ENCODE data around the gene ATAD3B.
"Not testable (repeated sequence)": the region's sequence is repeated elsewhere in the genome, so short reads cannot be mapped to it uniquely, and the experiment has no call there.

Gene ATAD3B

DNA sequence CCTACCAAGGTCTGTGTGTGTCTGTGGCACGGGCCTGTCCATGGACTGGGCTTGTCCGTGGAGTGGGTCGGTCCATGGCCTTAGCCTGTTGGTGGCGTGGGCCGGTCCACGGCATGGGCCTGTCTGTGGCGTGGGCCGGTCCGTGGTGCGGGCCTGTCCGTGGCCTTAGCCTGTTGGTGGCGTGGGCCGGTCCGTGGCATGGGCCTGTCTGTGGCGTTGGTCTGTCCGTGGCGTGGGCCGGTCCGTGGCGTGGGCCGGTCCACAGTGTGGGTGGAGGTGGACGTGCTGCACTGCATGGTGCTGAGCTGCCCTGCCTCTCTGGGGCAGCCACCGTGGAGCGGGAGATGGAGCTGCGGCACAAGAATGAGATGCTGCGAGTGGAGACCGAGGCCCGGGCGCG is 10.2 kb downstream of the ATAD3B start:
- not testable (repeated sequence) for DNase-seq (ENCODE audit: low spot score)

DNA sequence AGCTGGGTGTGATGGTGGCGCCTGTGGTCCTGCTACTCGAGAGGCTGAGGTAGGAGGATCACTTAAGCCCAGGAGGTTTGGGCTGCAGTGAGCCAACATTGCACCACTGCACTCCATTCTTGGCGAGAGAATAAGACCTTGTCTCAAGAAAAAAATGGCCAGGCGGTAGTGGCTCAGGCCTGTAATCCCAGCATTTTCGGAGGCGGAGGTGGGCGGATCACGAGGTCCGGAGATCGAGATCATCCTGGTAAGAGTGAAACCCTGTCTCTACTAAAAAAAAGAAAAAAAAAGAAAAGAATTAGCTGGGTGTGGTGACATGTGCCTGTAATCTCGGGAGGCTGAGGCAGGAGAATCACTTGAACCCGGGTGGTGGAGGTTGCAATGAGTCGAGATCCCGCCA is 11.3 kb downstream of the ATAD3B start:
- DNase-seq (ENCODE audit: low spot score): no peak

DNA sequence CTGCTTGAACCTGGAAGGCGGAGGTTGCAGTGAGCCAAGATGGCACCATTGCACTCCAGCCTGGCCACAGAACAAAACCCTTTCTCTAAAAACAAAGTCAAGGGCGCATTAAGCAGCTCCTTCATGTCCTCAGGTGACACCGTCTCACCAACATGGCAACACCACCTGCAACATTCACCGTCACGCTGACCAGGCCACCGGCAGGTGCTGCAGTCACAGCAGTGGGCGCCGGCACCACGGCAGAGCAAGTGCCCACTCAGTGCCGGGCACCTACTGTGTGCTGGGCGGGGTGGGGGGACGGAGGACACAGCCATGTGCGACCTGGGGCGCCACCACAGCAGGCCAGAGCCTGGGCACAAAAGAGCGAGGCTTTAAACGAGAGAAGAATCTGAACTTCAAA is 12.1 kb downstream of the ATAD3B start:
- no peak for DNase-seq (ENCODE audit: low spot score)

DNA sequence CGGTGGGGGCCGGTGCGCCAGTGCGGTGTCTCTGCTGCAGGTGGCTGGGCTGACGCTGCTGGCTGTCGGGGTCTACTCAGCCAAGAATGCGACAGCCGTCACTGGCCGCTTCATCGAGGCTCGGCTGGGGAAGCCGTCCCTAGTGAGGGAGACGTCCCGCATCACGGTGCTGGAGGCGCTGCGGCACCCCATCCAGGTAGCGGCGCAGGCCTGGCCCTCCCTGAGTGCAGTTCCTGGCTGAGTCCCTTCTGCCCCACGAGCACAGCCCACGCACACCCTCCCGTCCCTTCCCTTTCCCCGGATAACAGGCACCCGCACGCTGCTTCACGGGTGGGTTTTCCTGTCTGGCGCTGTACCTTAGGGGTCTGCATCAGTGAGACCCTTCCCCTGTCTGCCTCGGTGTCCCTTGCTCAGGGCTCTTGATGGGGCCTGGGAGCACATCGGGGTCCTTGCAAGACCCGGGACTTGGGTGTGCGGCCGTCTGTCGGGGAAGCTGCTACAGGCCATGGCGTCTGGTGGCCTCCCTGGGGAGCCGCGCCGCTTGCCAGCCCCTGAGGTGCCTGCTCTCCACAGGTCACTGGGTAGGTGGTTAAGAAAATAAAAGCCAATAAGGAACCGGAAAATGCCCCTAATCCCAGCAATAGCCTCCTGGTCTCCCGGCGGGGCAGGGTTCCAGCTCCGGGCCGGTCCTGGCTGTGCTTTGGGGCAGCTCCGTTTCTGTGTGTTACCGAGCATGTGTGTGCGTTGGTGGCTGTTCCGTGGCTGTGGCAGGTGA is 13.6 kb downstream of the ATAD3B start:
- not testable (repeated sequence) for DNase-seq (ENCODE audit: low spot score)

GRCh38 chr1:1485755-1486317 is 14.3 kb downstream of the ATAD3B start:
- not testable (repeated sequence) for DNase-seq (ENCODE audit: low spot score)

DNA sequence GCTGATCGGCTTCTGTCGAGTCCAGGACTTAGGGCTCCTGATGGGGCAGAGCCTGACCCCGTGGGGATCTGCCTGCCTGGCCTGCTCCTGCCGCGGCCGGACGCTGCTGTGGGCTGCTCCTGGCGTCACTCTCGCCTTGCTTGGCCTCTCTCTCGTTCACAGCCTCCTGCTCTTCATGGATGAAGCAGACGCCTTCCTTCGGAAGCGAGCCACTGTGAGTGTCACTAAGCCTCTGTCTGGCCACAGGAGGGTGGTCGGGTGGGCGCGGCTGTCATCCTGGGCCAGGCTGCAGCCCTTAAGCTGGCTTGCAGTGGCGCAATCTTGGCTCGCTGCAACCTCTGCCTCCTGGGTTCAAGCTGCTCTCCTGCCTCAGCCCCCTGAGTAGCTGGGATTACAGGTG is 16.1 kb downstream of the ATAD3B start:
- no peak for DNase-seq (ENCODE audit: low spot score)

DNA sequence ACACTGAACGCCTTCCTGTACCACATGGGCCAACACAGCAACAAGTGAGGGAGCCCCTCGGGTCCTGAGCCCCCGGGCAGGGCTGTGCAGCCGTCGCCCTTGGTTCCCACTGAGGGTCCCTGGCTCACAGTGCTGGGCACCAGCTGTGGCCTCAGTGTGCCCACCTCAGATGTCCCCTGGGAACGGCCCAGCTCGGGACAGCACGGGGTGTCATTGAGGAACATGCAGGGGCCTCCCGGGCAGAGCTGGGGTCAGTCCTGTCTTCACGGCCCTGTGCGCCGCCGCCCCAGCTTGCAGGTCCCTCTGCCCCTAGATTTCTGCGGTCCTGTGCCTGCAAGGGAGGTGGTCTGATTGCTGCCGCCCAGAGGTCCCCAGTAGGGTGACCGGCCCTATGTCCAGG is 17.7 kb downstream of the ATAD3B start:
- DNase-seq (ENCODE audit: low spot score): no peak

- no peak for DNase-seq (ENCODE audit: low spot score)
Measured at GRCh38 chr1:1489861-1490260, 18.3 kb downstream of the ATAD3B start.

DNA sequence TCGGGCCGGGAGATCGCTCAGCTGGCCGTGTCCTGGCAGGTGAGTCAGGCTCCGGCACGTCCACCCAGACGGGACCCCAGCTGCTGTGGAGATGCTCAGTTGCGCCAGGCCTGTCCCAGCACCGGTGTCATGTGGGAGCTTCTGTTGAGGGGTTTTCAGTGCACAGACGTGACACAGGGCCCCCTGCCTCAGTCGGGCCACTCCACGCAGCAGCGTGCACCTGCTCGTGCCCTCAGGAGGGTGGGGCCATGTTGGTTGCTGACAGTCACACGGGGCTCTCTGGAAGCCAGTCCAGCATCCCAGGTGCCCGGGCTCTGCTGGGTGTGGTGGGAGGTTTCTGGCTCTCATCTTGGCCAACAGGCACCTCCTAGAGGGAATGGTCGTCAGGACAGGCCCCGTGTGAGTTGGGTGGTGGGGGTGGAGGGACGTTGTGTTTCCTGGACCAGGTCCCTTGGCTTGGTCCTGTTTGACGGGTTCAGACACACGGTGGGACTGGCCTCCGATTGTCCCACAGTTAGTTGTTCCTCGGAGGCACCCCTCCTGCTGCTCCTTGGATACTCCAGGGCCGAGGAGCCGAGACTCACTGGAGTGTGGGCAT is 19.2 kb downstream of the ATAD3B start:
- no peak for DNase-seq (ENCODE audit: low spot score)

DNA sequence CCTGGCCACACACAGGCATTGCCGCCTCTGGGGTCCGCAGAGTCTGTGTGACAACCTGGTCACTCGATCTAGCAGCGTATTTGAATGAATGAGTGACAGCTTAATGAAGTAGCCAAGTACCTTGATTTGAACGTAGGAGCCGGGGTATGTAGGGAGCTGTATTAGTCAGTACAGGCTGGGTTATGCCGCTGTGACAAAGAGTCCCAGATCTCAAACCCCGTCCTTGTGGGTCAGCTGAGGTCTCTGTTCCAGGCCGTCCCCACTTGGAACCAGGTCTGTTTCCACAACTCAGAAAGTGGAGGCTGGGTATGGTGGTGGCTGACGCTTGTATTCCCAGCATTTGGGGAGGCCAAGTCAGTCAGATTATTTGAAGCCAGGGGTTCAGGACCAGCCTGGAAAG is 20.0 kb downstream of the ATAD3B start:
- no peak for DNase-seq (ENCODE audit: low spot score)

DNA sequence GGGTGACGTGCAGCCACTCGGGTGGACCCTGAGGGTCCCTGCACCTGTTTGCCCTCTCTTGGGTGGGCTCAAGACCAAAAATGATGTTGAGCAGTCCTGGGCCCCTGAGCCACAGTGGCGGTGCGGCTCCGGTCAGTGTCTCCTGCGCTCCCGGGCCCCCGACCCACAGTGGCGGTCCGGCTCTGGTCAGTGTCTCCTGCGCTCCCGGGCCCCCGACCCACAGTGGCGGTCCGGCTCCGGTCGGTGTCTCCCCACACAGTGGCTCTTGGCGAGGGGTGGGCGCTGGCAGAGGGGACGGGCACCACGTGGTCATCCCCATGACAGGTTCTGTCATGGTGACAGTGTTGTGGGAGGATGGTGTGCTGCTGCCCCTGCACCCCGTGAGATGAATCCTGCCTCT is 22.7 kb downstream of the ATAD3B start:
- DNase-seq (ENCODE audit: low spot score): not testable (repeated sequence)

- not testable (repeated sequence) for DNase-seq (ENCODE audit: low spot score)
Measured at GRCh38 chr1:1495461-1495975, 24.0 kb downstream of the ATAD3B start.

DNA sequence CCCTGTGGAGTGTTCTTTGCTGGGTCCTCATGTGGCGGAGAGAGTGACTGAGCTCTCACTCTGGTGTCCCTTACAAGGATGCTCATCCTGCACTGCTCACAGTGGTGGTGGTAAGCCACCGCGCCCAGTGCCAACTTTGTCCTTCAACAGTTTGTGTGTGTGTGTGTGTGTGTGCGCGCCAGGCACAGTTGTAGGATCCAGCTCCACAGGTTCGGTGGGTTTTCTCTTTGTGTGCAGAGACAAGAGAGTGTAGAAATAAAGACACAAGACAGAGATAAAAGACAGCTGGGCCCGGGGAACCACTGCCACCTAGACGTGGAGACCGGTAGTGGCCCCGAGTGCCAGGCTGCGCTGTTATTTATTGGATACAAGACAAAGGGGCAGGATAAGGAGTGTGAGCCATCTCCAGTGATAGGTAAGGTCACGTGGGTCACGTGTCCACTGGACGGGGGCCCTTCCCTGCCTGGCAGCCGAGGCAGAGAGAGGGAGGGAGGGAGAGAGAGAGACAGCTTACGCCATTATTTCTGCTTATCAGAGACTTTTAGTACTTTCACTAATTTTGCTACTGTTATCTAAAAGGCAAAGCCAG is 33.3 kb downstream of the ATAD3B start:
- DNase-seq (ENCODE audit: low spot score): peak; percentile 29

DNA sequence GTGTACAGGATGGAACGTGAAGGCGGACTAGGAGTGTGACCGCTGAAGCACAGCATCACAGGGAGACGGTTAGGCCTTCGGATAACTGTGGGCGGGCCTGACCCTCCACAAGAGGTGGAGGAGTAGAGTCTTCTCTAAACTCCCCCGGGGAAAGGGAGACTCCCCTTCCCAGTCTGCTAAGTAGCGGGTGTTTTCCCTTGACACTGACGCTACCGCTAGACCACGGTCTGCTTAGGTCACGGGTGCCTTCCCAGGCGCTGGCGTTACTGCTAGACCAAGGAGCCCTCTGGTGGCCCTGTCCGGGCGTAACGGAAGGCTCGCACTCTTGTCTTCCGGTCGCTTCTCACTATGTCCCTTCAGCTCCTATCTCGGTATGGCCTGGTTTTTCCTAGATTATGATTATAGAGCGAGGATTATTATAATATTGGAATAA is 33.8 kb downstream of the ATAD3B start:
- not testable (repeated sequence) for DNase-seq (ENCODE audit: low spot score)

DNA sequence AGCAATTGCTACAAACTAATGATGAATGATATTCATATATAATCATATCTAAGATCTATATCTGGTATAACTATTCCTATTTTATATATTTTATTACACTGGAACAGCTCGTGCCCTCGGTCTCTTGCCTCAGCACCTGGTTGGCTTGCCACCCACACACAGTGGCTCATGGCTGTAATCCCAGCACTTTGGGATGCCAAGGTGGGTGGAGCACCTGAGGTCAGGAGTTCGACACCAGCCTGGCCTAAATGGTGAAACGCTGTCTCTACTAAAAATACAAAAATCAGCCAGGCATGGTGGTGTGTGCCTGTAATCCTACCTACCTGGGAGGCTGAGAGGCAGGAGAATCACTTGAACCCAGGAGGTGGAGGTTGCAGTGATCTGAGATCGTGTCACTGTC is 34.2 kb downstream of the ATAD3B start:
- DNase-seq (ENCODE audit: low spot score): not testable (repeated sequence)

DNA sequence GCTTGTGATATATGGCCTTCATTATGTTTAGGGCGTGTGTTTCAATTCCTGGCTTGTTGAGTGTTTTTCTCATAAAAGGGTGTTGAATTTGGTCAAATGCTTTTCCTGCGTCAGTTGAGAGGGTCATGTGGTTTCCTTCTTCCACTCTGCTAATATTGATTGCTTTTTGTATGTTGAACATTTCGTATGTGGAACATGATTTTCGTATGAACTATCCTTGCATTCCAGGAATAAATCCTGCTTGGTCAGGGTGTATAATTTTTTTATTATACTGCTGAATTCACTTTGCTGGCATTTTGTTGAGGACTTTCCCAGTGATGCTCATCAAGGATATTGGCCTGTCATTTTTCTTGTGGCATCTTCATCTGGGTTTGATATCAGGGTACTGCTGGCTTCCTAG is 35.7 kb downstream of the ATAD3B start:
- no peak for DNase-seq (ENCODE audit: low spot score)

GRCh38 chr1:1508775-1509464 is 37.4 kb downstream of the ATAD3B start:
- DNase-seq (ENCODE audit: low spot score): not testable (repeated sequence)

DNA sequence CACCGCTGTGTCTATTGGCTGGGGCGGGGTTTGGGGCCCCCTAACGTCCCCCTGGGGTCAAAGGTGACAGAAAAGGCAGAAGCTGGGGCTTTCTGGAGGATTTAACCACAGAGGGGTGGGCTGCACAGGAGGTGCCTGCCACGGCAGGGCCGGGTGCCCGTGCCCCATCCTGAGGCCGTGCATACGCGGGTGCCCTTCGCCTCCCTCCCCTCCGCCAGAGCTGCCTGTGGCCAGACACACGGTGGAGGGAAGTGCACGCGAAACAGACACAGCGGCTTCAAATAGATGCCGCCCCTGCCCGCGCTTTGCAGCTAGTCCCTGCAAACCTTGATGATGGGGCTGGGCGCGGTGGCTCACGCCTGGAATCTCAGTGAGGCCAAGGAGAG is 37.9 kb downstream of the ATAD3B start:
- not testable (repeated sequence) for DNase-seq (ENCODE audit: low spot score)

DNA sequence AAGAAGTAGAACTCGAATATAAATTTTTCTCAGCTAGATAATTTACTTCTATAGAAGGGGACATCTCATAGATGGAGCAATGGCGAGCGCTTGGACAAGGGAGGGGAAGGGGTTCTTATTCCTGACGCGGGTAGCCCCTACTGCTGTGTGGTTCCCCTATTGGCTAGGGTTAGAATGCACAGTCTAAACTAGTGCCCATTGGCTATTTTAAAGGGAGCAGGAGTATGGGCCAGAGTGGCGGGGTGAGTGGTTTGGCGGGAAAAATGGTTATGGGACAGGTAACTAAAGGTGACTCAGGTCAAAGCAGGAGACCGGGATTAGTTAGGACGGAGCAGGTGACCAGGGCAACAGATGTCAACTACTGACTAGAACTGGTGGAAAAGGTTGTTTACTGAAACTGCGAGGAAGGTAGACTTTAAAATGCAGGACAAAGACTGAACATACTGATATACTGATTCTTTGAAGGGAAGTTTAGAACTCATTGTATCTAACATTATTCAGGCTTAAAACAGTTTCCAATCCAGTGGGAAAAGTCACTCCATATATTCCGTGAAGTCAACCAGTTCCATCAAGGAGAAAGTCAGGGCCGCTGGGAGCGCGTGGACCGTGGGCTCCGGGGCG is 39.5 kb downstream of the ATAD3B start:
- no peak for DNase-seq (ENCODE audit: low spot score)

DNA sequence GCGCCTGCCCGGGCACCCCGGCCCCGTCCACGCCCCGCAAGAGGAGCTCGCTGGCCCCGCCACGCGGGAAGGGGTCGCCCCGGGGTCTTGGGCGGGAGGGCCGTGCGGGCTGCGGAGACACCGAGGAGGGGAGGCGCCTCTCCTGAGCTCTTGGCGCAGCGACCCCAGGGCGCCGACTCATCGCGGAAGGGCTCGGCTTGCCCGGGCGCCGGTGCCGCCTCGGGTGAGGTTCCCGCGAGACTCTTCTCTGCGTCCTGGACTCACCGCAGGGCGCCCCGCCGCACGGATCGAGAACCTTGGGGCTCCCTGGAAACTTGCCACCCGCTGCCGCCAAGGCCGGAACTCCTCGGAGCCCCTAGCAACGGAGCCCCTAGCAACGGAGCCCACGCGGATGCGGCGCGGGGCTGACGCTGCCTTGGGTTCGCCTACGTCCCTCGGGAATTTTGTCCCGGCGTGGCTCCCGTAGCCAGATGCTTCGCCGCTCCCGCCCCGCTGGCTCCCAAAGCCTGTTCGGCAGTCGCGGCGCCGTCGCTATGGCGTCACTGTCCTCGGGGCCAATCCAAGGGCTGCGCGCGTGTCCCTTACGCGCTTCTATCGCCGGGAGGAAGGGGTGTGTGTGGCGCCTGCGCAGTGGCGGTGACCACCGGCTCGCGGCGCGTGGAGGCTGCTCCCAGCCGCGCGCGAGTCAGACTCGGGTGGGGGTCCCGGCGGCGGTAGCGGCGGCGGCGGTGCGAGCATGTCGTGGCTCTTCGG is 40.1 kb downstream of the ATAD3B start, which contains the start of gene ATAD3A:
TSS of gene ATAD3A (plus strand) at position 630 of the 753 bp plus-strand sequence. CDS start at position 737, 107 bp downstream.
- peak; percentile 95 for DNase-seq (ENCODE audit: low spot score)

DNA sequence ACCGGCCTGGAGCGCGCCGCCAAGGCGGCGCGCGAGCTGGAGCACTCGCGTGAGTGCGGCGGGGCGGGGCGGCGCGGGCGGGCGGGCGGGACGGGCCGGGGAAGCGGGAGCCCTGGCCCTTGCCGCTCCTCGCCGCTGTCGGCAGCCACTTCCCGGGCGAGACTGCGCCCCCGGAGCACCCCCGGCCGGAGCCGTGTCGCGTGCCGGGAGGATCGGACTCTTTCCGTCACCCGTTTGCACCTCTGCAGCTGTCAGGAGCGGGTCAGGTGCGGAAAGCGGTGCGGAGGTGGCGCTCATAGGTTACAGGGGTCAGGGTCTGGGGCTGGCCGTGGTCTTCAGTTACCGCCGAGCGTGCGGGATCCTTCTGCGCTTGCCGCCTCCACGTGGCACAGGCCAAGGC is 40.9 kb downstream of the ATAD3B start:
- peak; percentile 7 for DNase-seq (ENCODE audit: low spot score)
